Measurements from ENCODE around the gene ZCCHC24.

The ZCCHC24 gene

GRCh38 chr10:79387974-79388850 lies 57.2 kb downstream of the ZCCHC24 start:
- H3K4me3 ChIP-seq (ENCODE audit: low read length): no peak overlapping the region
- H2AFZ ChIP-seq (ENCODE audit: low read depth, low read length): no peak overlapping the region
- H3K36me3 ChIP-seq (ENCODE audit: insufficient read depth, low read length): no peaks in the 10 kb centered on the region
- H3K4me1 ChIP-seq (ENCODE audit: insufficient read depth, low read length): peaks cover 6% of the 10 kb centered on the region
- no peaks in the 10 kb centered on the region for H3K9me3 ChIP-seq (ENCODE audit: low read length)
- no peaks in the 10 kb centered on the region for H3K27me3 ChIP-seq (ENCODE audit: insufficient read depth, low read length)

- Histone ChIP-seq H2AFZ (ENCODE audit: low read depth, low read length) (no peak overlapping the region), H3K27me3 (ENCODE audit: insufficient read depth, low read length) (no peaks in the 10 kb centered on the region), H3K4me3 (ENCODE audit: low read length) (no peak overlapping the region), H3K36me3 (ENCODE audit: insufficient read depth, low read length) (no peaks in the 10 kb centered on the region), H3K4me1 (ENCODE audit: insufficient read depth, low read length) (peaks cover 10% of the 10 kb centered on the region), H3K9me3 (ENCODE audit: low read length) (no peaks in the 10 kb centered on the region)
Measured at GRCh38 chr10:79387466-79387973, 57.9 kb downstream of the ZCCHC24 start.

GRCh38 chr10:79386637-79387465 lies 58.6 kb downstream of the ZCCHC24 start:
- Histone ChIP-seq H3K4me3 (ENCODE audit: low read length) (no peak overlapping the region), H2AFZ (ENCODE audit: low read depth, low read length) (no peak overlapping the region), H3K4me1 (ENCODE audit: insufficient read depth, low read length) (peaks cover 16% of the 10 kb centered on the region), H3K9me3 (ENCODE audit: low read length) (no peaks in the 10 kb centered on the region), H3K27me3 (ENCODE audit: insufficient read depth, low read length) (no peaks in the 10 kb centered on the region), H3K36me3 (ENCODE audit: insufficient read depth, low read length) (no peaks in the 10 kb centered on the region)

DNA sequence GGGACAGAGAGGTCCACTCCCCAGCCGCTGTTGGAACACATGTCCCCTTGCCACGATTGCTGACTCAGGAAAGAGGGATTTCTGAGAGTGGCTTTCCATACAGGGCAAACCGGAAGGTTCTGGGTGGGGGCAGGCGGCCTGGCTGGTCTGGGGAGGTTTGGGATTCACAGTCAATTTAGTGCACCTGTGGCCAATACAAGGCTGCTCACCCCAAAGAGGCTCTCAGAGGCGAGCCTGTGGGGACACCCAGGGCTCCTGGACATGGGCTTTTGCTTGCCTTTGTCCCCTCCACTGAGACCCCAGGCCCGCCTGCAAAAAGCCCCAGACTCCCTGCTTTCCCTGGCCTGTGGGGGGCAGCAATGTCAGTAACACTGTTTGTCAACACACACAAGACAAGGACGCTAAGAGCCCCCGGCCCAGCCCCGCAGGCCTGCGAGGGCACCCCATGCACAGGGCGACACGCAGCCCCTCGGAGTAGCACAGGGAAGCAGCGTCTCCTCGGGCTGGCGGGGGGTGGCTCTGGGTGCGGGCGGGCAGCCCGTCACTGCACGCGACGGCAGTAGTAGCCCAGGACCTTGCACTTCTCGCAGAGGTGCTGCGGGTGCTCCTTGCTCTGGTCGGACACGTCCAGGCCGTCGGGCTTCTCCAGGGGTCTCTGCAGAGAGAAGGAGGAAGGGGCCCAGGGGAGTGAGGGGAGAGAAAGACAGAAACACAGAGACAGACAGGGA lies 59.5 kb downstream of the ZCCHC24 start:
- peaks cover 21% of the 10 kb centered on the region for H3K4me1 ChIP-seq (ENCODE audit: insufficient read depth, low read length)
- H3K4me3 ChIP-seq (ENCODE audit: low read length): no peak overlapping the region
- H3K27me3 ChIP-seq (ENCODE audit: insufficient read depth, low read length): no peaks in the 10 kb centered on the region
- H3K36me3 ChIP-seq (ENCODE audit: insufficient read depth, low read length): no peaks in the 10 kb centered on the region
- H2AFZ ChIP-seq (ENCODE audit: low read depth, low read length): no peak overlapping the region
- H3K9me3 ChIP-seq (ENCODE audit: low read length): no peaks in the 10 kb centered on the region

- Histone ChIP-seq H3K27me3 (ENCODE audit: insufficient read depth, low read length) (no peaks in the 10 kb centered on the region), H3K4me1 (ENCODE audit: insufficient read depth, low read length) (peaks cover 21% of the 10 kb centered on the region), H2AFZ (ENCODE audit: low read depth, low read length) (no peak overlapping the region), H3K36me3 (ENCODE audit: insufficient read depth, low read length) (no peaks in the 10 kb centered on the region), H3K9me3 (ENCODE audit: low read length) (no peaks in the 10 kb centered on the region), H3K4me3 (ENCODE audit: low read length) (no peak overlapping the region)
Measured at GRCh38 chr10:79385392-79385795, 60.0 kb downstream of the ZCCHC24 start.

DNA sequence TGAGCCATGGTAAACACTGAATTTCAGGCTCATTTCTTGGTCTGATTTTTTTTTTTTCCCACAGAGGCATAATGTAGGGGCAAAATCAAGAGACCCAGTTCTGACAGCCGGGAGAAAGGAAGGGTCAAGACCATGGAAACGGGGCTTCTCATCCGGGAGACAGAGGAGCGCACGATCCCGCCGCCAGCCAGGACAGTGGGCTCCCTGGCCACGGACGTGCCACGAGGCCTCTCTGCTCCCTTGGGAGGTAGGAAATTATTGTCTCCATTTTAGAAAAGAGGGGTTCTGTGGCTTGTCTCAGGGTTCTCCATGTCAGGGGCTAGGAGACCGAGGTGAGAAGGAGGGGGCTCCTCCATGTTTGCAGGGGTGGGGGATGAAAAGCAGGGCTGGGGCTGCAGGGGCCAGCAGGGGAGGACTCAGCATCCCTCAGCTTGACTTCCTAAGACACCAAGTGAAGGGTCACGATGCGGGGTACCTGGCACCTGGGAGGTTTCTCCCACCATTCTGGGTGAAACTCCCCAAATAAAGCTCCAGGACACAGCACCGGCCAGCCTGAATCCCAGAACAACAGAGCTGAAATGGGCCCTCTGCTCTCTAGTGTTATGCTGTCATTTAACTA lies 60.5 kb downstream of the ZCCHC24 start:
- no peaks in the 10 kb centered on the region for H3K36me3 ChIP-seq (ENCODE audit: insufficient read depth, low read length)
- H2AFZ ChIP-seq (ENCODE audit: low read depth, low read length): no peak overlapping the region
- no peak overlapping the region for H3K4me3 ChIP-seq (ENCODE audit: low read length)
- no peaks in the 10 kb centered on the region for H3K27me3 ChIP-seq (ENCODE audit: insufficient read depth, low read length)
- no peaks in the 10 kb centered on the region for H3K9me3 ChIP-seq (ENCODE audit: low read length)
- H3K4me1 ChIP-seq (ENCODE audit: insufficient read depth, low read length): peaks cover 21% of the 10 kb centered on the region

DNA sequence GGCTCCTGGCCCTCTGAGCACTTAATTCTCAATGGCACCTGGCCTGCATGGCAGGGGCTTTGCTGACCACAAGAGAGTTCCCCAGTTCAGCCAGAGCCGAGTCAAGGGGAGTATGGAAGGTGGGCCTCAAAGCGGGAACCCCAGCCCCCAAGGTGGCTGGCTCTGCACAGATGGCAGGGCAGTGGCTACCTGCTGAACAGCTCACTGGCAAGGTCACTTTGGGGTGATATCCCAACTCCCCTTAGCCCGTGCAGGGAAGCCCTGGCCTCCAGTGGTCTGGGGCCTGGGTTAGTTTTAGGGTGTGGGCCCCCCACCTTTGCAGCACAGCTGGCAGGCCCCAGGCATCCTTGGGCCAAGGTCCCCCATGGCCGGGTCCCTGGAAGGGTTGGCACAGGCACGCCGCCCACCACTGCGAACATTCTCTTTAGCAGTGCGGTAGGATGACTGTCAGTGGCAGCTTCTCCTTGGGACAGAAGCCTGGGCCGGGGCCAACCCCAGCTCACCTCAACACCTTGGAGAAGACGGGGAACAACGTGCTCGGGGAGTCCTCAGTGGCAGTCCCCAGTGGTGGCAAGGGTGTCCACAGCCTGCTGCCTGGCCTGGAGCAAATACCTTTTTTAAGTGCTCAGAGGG lies 61.3 kb downstream of the ZCCHC24 start:
- Histone ChIP-seq H3K9me3 (ENCODE audit: low read length) (no peaks in the 10 kb centered on the region), H2AFZ (ENCODE audit: low read depth, low read length) (no peak overlapping the region), H3K4me3 (ENCODE audit: low read length) (no peak overlapping the region), H3K27me3 (ENCODE audit: insufficient read depth, low read length) (no peaks in the 10 kb centered on the region), H3K36me3 (ENCODE audit: insufficient read depth, low read length) (no peaks in the 10 kb centered on the region), H3K4me1 (ENCODE audit: insufficient read depth, low read length) (peaks cover 21% of the 10 kb centered on the region)

- Histone ChIP-seq H3K36me3 (ENCODE audit: insufficient read depth, low read length) (no peaks in the 10 kb centered on the region), H3K4me1 (ENCODE audit: insufficient read depth, low read length) (peaks cover 21% of the 10 kb centered on the region), H3K27me3 (ENCODE audit: insufficient read depth, low read length) (no peaks in the 10 kb centered on the region), H3K4me3 (ENCODE audit: low read length) (no peak overlapping the region), H3K9me3 (ENCODE audit: low read length) (no peaks in the 10 kb centered on the region), H2AFZ (ENCODE audit: low read depth, low read length) (no peak overlapping the region)
Measured at GRCh38 chr10:79382491-79382941, 62.9 kb downstream of the ZCCHC24 start.

DNA sequence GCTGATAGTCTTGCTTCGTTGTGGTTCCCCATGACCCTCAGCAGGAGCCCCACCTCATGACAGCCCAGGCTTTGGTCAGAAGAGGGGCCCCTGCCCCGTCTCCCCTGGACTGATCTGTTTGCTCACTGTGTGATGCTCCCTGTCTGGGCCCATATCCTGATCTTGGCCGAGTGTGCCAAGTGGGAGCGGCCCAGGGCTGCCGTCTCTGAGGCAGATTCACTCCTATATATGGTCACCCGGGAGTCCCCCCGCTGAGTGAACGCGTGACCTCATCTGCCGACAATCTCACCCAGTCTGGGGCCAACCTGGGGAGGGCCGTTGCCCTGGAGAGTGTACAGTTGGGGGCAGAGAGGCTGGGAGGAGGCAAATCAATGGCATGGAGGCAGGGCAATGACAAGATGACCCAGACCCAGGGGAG lies 63.6 kb downstream of the ZCCHC24 start:
- Histone ChIP-seq H3K4me1 (ENCODE audit: insufficient read depth, low read length) (peaks cover 21% of the 10 kb centered on the region), H3K9me3 (ENCODE audit: low read length) (no peaks in the 10 kb centered on the region), H3K4me3 (ENCODE audit: low read length) (no peak overlapping the region), H2AFZ (ENCODE audit: low read depth, low read length) (no peak overlapping the region), H3K36me3 (ENCODE audit: insufficient read depth, low read length) (no peaks in the 10 kb centered on the region), H3K27me3 (ENCODE audit: insufficient read depth, low read length) (no peaks in the 10 kb centered on the region)

DNA sequence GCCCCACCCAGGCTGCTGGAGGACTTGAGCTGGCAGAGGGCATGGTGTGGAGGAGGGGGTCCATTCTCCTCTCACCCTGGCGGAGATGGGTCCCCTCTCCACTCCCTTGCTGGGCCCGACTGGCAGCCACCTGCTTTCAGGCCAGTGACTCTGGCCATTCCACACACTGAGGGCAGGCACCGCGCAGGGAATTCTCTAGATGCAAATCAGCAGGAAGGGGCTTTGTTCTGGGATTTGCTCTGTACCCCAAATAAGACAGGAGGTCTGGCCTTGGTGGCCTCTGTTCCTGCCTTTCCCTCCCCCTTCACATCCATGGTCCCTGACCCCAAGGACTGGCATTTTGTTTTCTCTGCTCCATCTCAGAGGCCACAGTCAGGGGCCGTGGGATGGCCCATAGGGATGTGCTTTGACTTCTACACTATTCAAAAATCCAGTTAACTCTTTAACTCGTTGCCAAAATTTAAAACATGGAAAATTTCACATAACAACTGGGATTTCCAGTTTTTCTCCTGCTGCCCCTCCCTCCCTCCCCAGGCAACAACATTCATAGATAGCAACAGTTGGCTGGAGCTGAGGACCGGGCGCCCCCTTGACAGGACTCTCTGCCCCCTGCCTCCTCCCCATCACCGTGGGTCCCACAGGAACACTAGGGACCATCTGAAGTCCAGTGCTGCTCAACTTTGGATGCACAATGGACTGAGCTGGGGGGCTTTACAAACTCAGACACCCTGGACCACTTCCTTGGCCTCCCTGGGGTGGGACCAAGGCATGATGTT lies 64.3 kb downstream of the ZCCHC24 start:
- Histone ChIP-seq H3K4me3 (ENCODE audit: low read length) (no peak overlapping the region), H2AFZ (ENCODE audit: low read depth, low read length) (no peak overlapping the region), H3K4me1 (ENCODE audit: insufficient read depth, low read length) (peaks cover 21% of the 10 kb centered on the region), H3K9me3 (ENCODE audit: low read length) (no peaks in the 10 kb centered on the region), H3K27me3 (ENCODE audit: insufficient read depth, low read length) (no peaks in the 10 kb centered on the region), H3K36me3 (ENCODE audit: insufficient read depth, low read length) (no peaks in the 10 kb centered on the region)

- H3K27me3 ChIP-seq (ENCODE audit: insufficient read depth, low read length): no peaks in the 10 kb centered on the region
- no peak overlapping the region for H3K4me3 ChIP-seq (ENCODE audit: low read length)
- H2AFZ ChIP-seq (ENCODE audit: low read depth, low read length): no peak overlapping the region
- H3K9me3 ChIP-seq (ENCODE audit: low read length): no peaks in the 10 kb centered on the region
- peaks cover 21% of the 10 kb centered on the region for H3K4me1 ChIP-seq (ENCODE audit: insufficient read depth, low read length)
- no peaks in the 10 kb centered on the region for H3K36me3 ChIP-seq (ENCODE audit: insufficient read depth, low read length)
Measured at GRCh38 chr10:79380125-79380945, 65.1 kb downstream of the ZCCHC24 start.

Data from neuron (in vitro differentiated cells).